ENCODE data around the gene CREB1. TPM values are rescaled to one million over a fixed set of nuclear protein-coding genes. Genes with fewer than 3 reads are reported as not detected.
A peak's percentile ranks its signal among the peaks of the same experiment; 100 is the strongest.
"Not testable (repeated sequence)": the region's sequence is repeated elsewhere in the genome, so short reads cannot be mapped to it uniquely, and the experiment has no call there.

The CREB1 gene
- total RNA-seq, 2 experiments from 2014 or later: 101 to 115 TPM

DNA sequence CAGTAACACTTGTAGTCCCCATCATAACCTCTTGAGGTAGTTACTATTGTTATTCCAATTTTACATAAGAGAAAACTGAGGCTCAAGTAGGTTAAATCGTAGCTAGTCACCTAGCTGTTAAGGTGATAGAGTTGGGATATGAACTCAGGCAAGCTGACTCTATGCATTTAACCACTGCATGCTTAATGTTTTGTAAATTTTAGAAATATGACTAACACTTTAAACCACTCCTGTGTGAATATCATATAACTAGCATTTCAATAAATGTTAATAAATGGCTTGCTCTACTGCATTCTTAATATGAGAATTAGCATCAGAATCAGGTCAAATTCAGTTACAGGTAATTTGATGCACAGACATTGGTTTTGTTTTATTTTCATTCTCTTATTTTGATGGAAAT lies 35.6 kb upstream of the CREB1 start:
- Mint-ChIP-seq H3K27ac (no peak overlapping the region), H3K4me1 (peaks cover 3% of the 10 kb centered on the region), H3K4me3 (no peak overlapping the region), H3K27me3 (peaks cover 6% of the 10 kb centered on the region), H3K9me3 (ENCODE audit: low read depth) (no peaks in the 10 kb centered on the region), H3K36me3 (no peaks in the 10 kb centered on the region)
- no peak for DNase-seq
- ATAC-seq: no peak
- CTCF ChIA-PET: no interaction called here

DNA sequence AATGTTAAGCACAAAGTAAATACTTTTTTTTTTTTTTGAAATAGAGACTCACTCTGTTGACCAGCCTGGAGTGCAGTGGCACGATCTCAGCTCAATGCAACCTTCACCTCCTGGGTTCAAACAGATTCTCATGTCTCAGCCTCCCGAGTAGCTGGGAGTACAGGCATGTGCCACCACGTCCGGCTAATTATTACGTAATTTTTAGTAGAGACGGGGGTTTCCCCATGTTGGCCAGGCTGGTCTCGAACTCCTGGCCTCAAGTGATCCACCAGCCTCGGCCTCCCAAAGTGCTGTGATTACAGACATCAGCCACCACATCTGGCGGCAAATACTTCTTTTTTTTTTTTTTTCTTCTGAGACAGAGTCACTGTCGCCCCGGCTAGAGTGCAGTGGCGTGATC lies 32.8 kb upstream of the CREB1 start:
- CTCF ChIA-PET; ATAC-seq; H3K27me3 Mint-ChIP-seq; H3K27ac Mint-ChIP-seq; H3K36me3 Mint-ChIP-seq; DNase-seq; H3K9me3 Mint-ChIP-seq (ENCODE audit: low read depth); H3K4me3 Mint-ChIP-seq: not testable (repeated sequence)
- H3K4me1 Mint-ChIP-seq: peaks cover 24% of the 10 kb centered on the region

DNA sequence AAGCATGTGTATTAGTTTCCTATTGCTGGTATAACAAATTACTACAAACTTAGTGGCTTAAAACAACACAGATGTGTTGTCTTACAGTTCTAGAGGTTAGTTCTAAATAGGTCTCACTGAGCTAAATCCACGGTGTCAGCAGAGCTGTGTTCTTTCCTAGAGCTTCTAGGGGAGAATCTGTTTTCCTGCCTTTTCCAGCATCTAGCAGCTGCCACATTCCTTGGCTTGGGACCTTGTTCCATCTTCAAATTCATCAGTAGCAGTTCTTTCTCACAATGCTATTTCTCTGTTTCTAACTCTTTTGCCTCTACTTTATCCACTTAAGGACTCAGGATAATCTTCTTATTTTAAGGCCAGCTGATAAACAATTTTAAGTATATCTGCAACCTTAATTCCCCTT lies 32.2 kb upstream of the CREB1 start:
- peaks cover 30% of the 10 kb centered on the region for H3K4me1 Mint-ChIP-seq
- no peaks in the 10 kb centered on the region for H3K9me3 Mint-ChIP-seq (ENCODE audit: low read depth)
- H3K4me3 Mint-ChIP-seq: no peak overlapping the region
- H3K27ac Mint-ChIP-seq: no peak overlapping the region
- no peak for ATAC-seq
- DNase-seq: no peak
- CTCF ChIA-PET: interaction anchor here (1.7 kb wide), 1 partner anchor 9 kb away, joined by 4 read pairs; no protein-coding TSS in a partner anchor
- peaks cover 7% of the 10 kb centered on the region for H3K27me3 Mint-ChIP-seq
- no peaks in the 10 kb centered on the region for H3K36me3 Mint-ChIP-seq

DNA sequence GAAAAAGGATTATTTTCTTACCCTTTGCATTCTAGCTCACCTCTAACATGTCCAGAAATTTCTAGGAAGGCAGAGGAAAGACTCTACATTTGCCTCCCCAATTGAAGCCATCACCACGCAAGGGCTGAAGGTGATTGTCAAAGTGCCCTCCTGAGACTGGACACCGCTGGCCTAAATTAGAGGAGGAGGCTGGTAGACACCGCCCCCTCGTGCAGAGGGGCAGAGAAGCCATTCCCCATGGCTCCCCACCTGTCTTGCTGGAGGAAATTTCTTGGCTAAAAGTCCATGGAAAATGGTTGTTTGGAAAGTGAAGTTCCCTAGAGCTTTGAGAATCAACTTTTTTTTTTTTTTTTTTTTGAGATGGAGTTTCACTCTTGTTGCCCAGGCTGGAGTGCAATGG lies 31.3 kb upstream of the CREB1 start:
- Mint-ChIP-seq H3K36me3 (no peaks in the 10 kb centered on the region), H3K4me1 (peaks cover 36% of the 10 kb centered on the region), H3K4me3 (no peak overlapping the region), H3K27ac (no peak overlapping the region), H3K27me3 (peaks cover 6% of the 10 kb centered on the region), H3K9me3 (ENCODE audit: low read depth) (no peaks in the 10 kb centered on the region)
- DNase-seq (no peak), ATAC-seq (no peak)
- CTCF ChIA-PET: interaction anchor here (1.7 kb wide), 1 partner anchor 9 kb away, joined by 4 read pairs; no protein-coding TSS in a partner anchor

DNA sequence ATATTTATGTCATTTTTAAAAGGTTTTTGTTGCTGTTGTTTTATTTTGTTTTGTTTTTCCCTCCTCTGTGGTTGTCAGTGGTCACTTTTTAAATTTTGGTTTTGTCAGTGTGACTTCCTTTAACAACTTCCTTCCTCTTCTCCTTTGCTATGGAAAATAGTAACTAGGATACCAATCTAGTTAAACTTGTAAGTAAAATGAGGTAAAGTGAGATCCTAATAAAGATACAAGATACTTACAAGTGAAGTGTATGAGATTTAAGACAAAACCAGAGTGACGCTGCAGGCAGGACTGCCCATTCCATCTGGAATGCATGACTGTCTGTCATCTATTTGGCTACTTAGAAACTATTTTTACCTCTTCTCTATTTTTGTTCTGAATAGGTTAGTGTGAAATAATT lies 30.6 kb upstream of the CREB1 start:
- Mint-ChIP-seq H3K27ac (no peak overlapping the region), H3K36me3 (no peaks in the 10 kb centered on the region), H3K27me3 (peaks cover 13% of the 10 kb centered on the region), H3K4me3 (no peak overlapping the region), H3K4me1 (peaks cover 42% of the 10 kb centered on the region), H3K9me3 (ENCODE audit: low read depth) (no peaks in the 10 kb centered on the region)
- no peak for DNase-seq
- CTCF ChIA-PET: interaction anchor here (0.7 to 1.7 kb wide), 2 partner anchors 8 to 79 kb away, joined by 3 to 4 read pairs; no protein-coding TSS in a partner anchor
- ATAC-seq: no peak

DNA sequence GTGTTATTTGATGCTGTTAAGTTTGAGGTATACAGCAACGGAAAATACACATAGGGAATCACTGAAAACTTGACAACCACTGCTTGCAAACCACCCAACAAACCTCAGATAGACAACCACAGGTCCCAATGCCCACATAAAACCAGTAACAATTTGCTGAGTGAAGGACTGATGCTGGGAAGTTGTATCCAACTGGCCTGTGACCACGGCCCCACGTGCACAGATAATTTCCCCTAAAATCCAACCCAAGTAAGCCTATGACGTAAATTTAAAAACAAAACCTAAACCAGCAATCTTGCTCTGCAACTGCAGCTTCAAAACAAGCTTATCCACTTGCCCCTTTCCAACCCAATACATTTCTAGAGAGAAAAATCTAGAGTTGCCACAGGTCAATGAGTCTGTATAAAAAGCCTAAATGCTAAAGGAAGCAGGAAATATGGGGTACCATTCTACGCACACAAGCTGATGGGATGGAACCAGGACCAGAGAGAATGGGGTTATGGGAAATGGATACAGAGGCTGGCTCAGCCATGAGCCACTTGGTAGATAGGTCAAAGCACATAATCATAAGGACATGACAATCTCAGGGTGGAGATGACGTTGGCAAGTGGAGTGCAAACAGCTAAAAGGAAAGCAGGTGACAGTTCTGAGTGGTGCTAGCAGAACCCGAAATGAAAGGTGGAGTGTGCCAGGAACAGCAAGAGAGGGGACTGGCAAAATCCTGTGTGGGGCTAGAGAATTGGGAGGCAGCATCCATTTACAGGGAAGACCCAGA lies 27.8 kb upstream of the CREB1 start:
- ATAC-seq (no peak), DNase-seq (no peak)
- peaks cover 66% of the 10 kb centered on the region for H3K4me1 Mint-ChIP-seq
- no peaks in the 10 kb centered on the region for H3K9me3 Mint-ChIP-seq (ENCODE audit: low read depth)
- CTCF ChIA-PET: interaction anchor here (1.4 kb wide), 1 partner anchor 29 kb away, joined by 3 read pairs; no protein-coding TSS in a partner anchor
- H3K27me3 Mint-ChIP-seq: peaks cover 28% of the 10 kb centered on the region
- no peak overlapping the region for H3K4me3 Mint-ChIP-seq
- H3K27ac Mint-ChIP-seq: no peak overlapping the region
- H3K36me3 Mint-ChIP-seq: no peaks in the 10 kb centered on the region

DNA sequence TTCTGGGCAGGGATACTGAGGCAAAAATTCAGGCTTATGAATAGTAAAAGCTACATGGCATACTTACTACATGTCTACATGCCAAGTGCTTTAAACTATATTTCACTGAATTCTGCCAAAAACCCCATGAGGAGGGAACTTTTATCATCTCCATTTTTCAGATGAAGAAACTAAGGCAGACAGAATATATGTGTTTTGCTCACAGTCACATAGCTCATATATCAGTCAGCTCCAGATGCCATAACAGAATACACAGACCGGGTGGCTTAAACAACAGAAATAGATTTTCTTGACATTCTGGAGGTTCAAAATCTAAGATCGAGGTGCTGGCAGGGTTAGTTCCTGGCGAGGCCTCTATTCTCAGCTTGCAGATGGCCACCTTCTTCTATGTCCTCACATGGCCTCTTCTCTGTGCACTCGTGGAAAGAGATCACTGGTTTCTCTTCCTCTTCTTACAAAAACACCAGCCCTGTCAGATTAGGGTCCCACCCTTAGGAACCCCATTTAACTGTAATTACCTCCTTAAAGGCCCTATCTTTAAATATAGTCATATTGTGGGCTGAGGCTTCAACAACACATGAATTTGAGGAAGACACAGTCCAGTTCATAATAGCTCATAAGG lies 27.1 kb upstream of the CREB1 start:
- H3K4me3 Mint-ChIP-seq: no peak overlapping the region
- ATAC-seq: no peak
- peaks cover 29% of the 10 kb centered on the region for H3K27me3 Mint-ChIP-seq
- DNase-seq: no peak
- H3K4me1 Mint-ChIP-seq: peaks cover 68% of the 10 kb centered on the region
- CTCF ChIA-PET: interaction anchor here (1.4 kb wide), 1 partner anchor 28 kb away, joined by 3 read pairs; no protein-coding TSS in a partner anchor
- H3K36me3 Mint-ChIP-seq: no peaks in the 10 kb centered on the region
- no peaks in the 10 kb centered on the region for H3K9me3 Mint-ChIP-seq (ENCODE audit: low read depth)
- no peak overlapping the region for H3K27ac Mint-ChIP-seq

DNA sequence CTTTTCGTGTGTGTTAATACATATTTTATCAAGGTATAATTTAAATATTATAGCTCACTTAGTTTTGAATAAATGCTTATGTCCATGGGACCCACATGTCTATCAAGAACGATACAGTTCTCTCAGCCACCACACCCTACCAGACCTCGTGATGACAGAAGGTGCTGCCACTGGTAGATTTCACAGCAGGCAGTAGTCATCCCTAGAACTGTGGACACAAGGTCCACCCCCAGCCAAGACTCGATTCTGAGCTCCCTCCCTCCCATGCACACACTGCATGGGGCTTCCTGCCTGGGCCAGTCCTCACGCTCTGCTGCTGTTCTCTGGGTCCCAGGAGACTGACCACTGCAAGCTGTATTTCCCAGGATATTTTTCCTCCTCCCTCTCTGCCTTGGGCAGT lies 26.5 kb upstream of the CREB1 start:
- H3K27me3 Mint-ChIP-seq: peaks cover 31% of the 10 kb centered on the region
- ATAC-seq (peak; percentile 54), DNase-seq (no peak)
- H3K36me3 Mint-ChIP-seq: no peaks in the 10 kb centered on the region
- CTCF ChIA-PET: interaction anchor here (1.4 kb wide), 1 partner anchor 28 kb away, joined by 3 read pairs; no protein-coding TSS in a partner anchor
- no peak overlapping the region for H3K4me3 Mint-ChIP-seq
- no peaks in the 10 kb centered on the region for H3K9me3 Mint-ChIP-seq (ENCODE audit: low read depth)
- no peak overlapping the region for H3K27ac Mint-ChIP-seq
- H3K4me1 Mint-ChIP-seq: peaks cover 68% of the 10 kb centered on the region

DNA sequence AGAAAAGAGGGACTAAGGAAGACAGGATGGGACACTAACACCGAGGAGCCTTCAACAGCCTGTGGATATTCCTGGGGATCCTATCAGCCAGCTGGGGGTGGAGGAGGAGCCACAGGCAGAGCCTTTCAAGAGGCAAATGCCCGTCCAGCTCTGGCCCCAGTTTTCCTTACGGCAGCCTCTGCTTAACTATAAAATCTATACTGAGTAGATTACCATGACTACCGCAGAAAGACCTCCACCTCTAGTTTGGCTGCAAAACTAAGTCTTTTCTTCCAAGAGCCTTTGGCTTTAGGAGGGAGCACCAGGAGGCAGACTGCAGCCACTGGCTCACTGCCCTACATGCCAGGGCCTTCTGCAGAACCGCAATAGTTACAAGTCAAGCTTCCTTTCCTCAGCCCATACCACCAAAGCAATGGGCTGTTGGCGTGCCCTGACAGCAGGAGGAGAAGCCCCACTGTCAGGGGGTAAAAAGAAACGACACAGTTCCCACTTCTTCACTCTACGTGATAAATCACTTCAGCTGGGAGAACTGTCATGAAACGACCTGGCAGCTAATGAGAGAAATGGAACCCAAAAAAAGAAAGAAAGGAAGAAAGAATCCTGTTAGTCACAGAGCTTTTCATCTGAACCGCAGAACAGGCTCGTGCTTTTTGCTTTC lies 25.1 kb upstream of the CREB1 start:
- H3K36me3 Mint-ChIP-seq: peaks cover 2% of the 10 kb centered on the region
- no peak overlapping the region for H3K4me3 Mint-ChIP-seq
- H3K27me3 Mint-ChIP-seq: peaks cover 35% of the 10 kb centered on the region
- H3K27ac Mint-ChIP-seq: no peak overlapping the region
- peaks cover 62% of the 10 kb centered on the region for H3K4me1 Mint-ChIP-seq
- CTCF ChIA-PET: interaction anchor here (1.0 to 1.1 kb wide), 2 partner anchors 25 to 29 kb away, joined by 3 read pairs; partner anchors contain the start of gene CREB1
- ATAC-seq (no peak), DNase-seq (no peak)
- H3K9me3 Mint-ChIP-seq (ENCODE audit: low read depth): no peaks in the 10 kb centered on the region

DNA sequence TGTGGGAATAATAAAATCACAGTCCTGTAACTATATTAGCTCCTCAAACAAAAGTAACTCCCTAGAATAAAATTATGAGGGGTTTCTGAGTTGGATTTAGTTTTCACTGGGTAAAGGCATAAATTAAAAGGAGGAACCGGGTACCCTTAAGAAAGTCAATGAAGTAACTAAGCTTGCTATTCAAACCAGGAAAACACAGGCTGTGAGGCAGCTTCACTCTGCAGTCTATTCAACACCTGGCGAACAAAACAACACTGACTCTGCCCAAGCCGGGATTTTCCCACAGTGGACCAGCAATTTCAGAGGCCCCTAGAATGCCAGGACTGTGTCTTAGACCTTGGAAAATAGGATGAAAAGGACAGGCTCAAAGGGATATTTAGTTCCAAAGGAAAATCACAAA lies 24.6 kb upstream of the CREB1 start:
- Mint-ChIP-seq H3K9me3 (ENCODE audit: low read depth) (no peaks in the 10 kb centered on the region), H3K4me3 (no peak overlapping the region), H3K27me3 (peaks cover 35% of the 10 kb centered on the region), H3K36me3 (peaks cover 2% of the 10 kb centered on the region), H3K27ac (no peak overlapping the region), H3K4me1 (peaks cover 60% of the 10 kb centered on the region)
- ATAC-seq (no peak), DNase-seq (no peak)
- CTCF ChIA-PET: interaction anchor here (1.1 kb wide), 1 partner anchor 25 kb away, joined by 3 read pairs; the partner anchor contains the start of gene CREB1

DNA sequence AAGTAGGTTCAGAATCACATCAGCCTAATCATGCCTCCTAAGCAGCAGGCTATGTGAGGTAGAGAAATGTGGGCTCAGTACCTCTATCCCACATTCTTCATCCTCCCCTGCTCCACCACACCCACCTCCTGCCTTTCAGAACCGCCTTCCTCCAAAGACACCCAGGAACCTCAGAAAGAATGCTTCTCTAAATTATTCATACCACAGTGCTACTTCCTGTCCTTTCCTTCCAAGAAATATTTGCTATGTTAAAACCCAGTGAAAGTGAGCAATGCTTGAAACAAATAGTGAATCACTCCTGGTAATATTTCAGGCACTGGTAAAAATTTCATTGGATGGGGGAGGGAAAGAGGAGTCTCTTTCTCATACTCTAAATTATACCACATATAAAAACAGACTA lies 24.0 kb upstream of the CREB1 start:
- Mint-ChIP-seq H3K27ac (peak overlapping the region; percentile 1), H3K4me3 (no peak overlapping the region), H3K27me3 (peaks cover 35% of the 10 kb centered on the region), H3K4me1 (peaks cover 54% of the 10 kb centered on the region), H3K36me3 (peaks cover 2% of the 10 kb centered on the region), H3K9me3 (ENCODE audit: low read depth) (no peaks in the 10 kb centered on the region)
- CTCF ChIA-PET: interaction anchor here (1.1 kb wide), 1 partner anchor 24 kb away, joined by 3 read pairs; the partner anchor contains the start of gene CREB1
- peak; percentile 69 for ATAC-seq
- DNase-seq: peak; percentile 47

DNA sequence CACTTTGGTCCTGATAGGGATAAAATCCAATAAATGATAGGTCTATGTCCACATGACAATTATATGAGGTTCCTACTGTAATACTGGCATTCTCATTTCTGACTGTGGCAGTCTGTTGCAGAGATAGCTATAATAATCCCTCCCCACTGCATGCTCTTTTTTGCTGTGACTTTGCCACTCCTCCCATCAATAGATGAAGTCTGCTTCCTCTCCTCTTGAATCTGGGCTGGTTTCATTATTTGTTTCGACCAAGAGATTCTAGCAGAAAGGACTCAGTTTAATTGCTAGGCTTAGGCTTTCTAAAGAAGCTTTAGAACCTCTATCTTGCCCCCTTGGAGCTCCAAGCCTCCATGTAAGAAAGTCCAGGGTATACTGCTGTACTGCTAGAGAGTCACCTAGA lies 23.3 kb upstream of the CREB1 start:
- CTCF ChIA-PET: interaction anchor here (1.1 kb wide), 1 partner anchor 8 kb away, joined by 4 read pairs; no protein-coding TSS in a partner anchor
- DNase-seq: no peak
- no peak overlapping the region for H3K4me3 Mint-ChIP-seq
- peak; percentile 10 for ATAC-seq
- peaks cover 49% of the 10 kb centered on the region for H3K4me1 Mint-ChIP-seq
- peak overlapping the region; percentile 41 for H3K27ac Mint-ChIP-seq
- H3K9me3 Mint-ChIP-seq (ENCODE audit: low read depth): no peaks in the 10 kb centered on the region
- peaks cover 2% of the 10 kb centered on the region for H3K36me3 Mint-ChIP-seq
- peaks cover 35% of the 10 kb centered on the region for H3K27me3 Mint-ChIP-seq

DNA sequence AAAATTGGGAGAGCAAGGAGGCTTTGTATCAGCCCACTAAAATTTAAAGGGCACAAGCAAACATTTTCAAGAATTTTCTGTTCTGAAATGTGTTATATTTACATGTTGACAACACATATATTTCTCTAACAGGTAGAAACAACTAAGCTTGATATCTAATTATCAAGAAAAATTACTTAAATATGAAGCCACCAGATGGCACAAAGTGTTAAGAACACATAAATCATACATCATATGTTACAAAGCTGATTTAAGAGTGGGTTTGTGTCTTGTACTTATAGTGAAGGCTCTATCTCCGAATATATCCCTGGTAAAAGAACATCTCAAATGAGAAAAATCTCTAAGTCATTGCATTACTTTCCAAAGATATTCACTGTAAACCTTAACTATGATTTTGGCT lies 19.6 kb upstream of the CREB1 start:
- Mint-ChIP-seq H3K4me1 (peaks cover 29% of the 10 kb centered on the region), H3K27me3 (peaks cover 22% of the 10 kb centered on the region), H3K27ac (no peak overlapping the region)

More for the DNA sequence above, 19.6 kb upstream of the CREB1 start:
- DNase-seq (no peak), ATAC-seq (no peak)
- no peaks in the 10 kb centered on the region for H3K9me3 Mint-ChIP-seq (ENCODE audit: low read depth)
- H3K4me3 Mint-ChIP-seq: no peak overlapping the region
- peaks cover 2% of the 10 kb centered on the region for H3K36me3 Mint-ChIP-seq
- CTCF ChIA-PET: no interaction called here
